ENCODE results near the gene ST6GALNAC3.

The ST6GALNAC3 gene

DNA sequence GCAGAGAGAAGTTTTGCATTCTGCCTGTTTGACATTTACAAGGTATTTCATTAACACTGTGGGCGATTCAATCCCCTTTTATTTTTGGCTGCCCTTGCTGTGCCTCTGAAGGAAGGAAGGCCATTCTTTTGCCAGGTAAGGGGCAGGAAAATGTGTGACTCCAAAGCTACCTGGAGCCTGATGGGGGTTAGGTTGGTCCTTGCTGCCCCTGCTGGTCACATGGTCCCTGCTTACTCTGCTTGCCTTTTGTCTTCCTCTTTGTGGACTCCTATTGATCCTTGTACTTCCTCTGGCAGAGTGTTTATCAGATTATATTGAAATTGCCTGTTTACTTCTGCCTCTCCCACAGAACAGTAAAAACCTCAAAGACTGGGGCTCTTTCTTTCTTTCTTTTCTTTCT lies 65.7 kb downstream of the ST6GALNAC3 start:
- in situ Hi-C loops (cut with HindIII; ENCODE audit: low sequenced_read_pairs) = no loop called here

DNA sequence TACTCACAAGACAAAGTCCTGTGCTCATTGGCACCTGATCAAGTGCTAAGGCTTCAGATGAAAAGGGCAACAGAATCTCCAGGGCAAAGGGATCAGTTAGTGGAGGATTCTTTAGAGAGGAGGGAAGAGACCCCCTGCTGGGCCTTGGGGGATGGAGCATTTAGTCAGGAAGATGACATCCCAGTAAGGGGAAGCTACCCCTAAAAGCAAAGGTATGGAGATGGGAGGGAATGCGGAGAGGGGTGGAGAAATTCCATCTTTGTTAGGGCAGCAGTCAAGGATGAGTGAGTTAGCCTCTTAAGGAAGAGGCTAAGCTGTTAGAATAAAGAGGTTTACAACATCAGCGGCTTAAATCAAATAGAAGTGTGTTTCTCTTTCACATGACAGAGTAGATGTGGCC lies 67.4 kb downstream of the ST6GALNAC3 start:
- in situ Hi-C loops (cut with HindIII; ENCODE audit: low sequenced_read_pairs) = no loop called here

DNA sequence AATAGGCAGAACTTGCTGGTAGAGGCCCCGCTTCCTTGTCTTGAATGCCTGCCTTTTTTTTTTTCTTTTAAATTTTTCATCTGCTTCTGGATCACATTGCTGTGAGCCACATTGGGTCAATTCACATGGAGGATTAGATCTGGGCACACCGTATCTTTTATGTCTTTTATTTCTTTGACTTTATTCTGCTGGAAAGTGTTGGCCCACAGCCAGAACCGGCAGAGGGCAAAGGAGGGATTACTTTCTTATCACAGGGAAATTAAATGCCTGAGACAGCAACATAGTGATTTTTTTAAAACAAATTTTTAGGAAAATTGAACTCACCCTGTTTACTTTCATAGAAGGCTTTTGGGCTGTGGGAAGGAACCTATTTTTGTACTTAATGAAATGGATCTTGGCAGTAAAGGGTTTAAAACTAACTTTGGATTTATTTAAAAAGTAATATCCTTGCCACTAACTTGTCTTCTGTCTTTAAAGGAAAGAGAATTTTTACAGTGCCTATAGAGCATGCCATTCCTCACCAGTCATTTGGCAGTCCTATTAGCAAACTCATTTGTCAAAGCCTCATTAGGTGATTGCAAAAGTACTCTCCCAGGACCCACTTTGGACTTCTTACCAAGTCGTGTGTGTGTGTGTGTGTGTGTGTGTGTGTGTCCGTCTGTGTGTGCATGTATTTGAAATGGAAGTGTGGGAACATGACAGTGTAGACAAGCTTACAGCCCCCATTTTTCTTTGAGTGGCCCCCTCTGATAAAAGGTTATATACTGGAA lies 68.4 kb downstream of the ST6GALNAC3 start:
- in situ Hi-C loops (cut with HindIII; ENCODE audit: low sequenced_read_pairs) = no loop called here

DNA sequence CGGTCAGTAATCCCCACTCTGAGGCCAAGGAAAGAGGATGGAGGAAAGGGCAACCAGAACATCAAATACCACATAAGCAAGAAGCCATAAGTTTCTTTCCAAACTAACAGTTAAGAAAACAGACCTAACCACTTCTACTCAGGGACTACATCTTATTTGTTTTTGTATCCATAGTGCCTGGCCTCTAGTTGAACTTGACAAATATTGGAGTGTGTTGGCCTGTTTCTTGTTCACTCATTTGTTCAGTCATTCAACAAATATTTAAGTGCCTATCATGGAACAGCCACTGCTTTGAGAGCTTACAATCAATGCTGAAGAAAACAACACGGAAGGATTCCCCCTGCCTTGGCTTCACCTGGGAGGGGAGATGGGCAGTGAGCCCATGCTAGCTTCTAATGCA lies 69.7 kb downstream of the ST6GALNAC3 start:
- in situ Hi-C loops (cut with HindIII; ENCODE audit: low sequenced_read_pairs) = no loop called here

DNA sequence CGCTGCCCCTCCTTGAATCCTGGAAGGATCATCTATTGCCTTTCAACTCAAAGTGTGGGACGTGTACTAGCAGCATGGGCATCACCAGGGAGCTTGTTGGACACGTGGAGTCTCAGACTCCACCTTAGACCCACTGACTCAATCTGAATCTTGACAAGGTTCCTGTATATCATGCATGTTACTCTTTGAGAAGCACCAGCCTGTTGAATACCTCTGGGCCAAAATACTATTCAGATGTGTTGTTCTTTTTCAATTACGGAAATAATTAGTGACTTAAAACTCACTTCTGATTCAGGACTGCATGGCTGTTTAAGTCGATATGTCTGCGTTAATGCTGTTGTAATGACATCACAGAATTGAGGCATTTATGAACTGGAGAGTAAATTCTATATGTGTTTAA lies 70.8 kb downstream of the ST6GALNAC3 start:
- in situ Hi-C loops (cut with HindIII; ENCODE audit: low sequenced_read_pairs) = no loop called here

DNA sequence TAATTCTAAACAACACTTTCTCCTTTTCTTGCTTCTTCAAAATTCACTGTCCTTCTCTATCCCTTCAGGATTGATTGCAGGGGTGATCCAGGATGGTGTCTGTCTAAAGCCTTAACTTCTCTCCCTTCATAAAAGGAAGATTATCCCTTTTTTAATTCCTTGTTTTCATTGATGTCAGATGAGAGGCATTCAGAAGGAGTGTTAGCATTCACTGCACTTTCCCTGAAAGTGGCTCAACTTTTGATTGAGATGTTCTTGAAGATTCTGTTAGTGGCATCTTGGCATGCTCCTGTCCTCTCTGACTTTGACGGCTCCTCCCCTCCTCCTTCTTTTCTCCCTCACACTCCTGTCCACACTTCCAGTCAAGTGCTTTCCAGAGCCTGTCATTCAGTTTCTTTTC lies 71.6 kb downstream of the ST6GALNAC3 start:
- in situ Hi-C loops (cut with HindIII; ENCODE audit: low sequenced_read_pairs) = no loop called here

DNA sequence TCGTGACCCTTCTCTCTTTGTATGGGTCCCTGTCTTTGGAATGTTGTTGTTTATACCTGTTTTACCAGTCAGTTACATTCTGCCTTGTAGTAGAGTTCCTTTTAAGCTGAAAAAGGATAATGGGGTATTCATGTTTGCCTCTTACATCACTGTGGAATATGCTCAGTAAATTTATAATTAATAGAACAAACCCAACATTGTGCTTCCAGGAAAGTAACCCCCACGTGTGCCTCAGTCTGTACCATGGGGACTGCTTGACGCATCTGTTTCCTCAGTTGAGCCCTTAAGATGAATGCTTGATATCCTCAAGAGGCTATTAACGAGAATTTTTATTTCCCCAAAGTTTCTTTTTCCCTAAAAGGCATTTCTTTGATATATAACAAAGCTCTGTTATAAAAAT lies 73.4 kb downstream of the ST6GALNAC3 start:
- in situ Hi-C loops (cut with HindIII; ENCODE audit: low sequenced_read_pairs) = no loop called here

DNA sequence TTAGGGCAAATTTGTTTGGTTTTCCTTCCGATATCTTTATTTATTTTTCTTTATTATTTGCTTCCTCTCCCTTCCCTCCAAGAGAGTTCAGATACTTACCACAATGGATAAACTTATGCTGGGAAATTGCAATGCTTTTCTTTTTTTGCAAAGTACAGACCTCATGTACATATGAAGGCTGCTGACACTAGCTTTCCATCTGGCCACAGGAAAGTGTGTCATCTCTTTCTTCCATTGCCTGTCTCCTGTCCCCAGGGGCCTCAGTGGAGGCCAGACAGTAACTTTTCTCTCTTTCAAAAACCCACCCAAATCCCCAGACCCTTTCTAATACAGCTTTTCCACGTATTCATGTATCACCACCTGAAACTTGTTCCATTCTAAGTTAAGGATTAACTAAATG lies 73.9 kb downstream of the ST6GALNAC3 start:
- in situ Hi-C loops (cut with HindIII; ENCODE audit: low sequenced_read_pairs) = no loop called here

DNA sequence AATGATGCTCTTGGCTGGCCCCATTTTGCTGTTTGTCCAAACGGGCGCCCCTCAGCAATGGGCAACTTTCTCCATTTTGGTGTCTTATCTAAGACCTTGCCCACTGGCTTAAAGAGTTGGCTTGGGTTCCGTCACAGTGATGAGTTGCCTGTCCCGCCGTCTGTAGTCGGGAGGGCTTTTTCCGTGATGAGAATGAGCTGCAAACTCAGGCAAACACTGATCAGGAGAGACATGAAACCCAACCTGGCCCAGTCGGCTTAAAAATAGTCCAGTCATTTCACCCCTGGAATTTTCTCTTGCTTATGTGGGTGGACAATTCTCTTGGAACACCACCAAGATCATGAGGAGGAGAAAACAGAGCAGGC lies 79.3 kb downstream of the ST6GALNAC3 start:
- in situ Hi-C loops (cut with HindIII; ENCODE audit: low sequenced_read_pairs) = no loop called here

DNA sequence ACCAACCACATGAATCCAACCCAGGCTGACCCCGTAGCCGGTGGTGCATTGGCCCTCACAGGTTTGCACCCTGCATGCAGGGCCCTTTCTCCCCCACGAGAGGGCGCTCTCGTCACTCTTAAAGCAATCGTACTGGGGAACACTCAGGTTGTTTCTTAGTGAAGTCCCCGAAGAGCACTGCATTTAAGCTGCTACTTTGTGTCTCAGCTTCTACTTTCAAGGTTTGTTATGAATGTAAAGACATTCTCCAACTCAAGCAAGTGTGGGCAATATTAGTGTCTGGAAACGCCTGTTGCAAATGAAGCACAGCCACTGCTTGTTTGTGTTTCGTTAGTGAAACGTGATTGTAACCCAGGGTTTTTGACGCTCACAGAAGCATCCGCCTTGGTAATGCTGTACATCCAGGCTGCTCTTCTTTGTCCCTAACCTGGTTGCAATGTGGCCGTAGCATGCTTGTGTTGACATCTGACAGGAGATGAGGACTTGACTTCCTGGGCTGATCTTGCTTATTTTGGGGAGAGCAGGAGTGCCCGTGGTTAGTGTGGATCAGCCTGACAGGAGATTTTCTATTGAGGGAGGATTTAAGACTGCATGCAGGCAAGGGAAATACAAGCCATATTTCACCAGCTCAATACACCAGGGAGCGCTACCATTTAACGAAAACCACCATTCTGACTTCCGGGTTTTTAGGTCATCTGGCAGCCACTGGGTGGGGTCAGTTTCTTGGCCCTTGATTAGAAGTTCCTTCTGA lies 79.8 kb downstream of the ST6GALNAC3 start:
- in situ Hi-C loops (cut with HindIII; ENCODE audit: low sequenced_read_pairs) = no loop called here

DNA sequence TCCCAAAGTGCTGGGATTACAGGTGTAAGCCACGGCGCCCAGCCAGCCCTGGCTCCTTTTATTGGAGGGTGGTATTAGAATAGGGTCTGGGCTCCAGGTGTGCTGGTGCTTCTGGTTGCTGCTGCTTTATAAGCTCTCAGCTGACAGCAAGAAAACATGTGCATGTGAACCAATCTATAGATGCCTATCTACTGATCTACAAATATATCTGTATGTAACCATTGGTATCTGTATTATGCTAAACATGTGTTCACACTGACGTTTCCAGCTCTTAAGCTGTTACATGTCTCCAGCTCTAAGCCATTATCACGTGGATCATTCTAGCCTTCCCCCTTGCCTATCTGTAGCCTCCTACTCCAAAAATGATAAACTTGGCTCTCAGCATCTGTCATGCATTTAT lies 82.4 kb downstream of the ST6GALNAC3 start:
- in situ Hi-C loops (cut with HindIII; ENCODE audit: low sequenced_read_pairs) = no loop called here

DNA sequence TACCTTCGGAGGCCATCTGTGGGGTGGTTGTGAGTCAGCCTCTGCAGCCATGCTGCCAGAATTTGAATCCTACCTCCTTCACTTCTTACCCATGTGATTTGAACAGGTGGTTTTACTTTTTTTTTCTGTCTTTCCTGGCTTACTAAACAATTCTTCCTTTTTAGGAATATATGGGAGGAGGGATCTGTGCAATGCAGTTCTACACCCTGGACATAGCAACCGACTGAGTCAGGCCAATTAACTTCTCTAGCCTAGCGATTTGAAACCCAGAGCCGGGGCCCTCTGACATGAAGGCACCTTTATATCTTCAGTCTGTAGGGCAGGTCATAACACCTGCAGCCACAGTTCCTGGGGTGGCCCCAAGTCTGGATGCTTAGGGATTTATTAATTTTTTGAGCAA lies 83.6 kb downstream of the ST6GALNAC3 start:
- in situ Hi-C loops (cut with HindIII; ENCODE audit: low sequenced_read_pairs) = no loop called here

DNA sequence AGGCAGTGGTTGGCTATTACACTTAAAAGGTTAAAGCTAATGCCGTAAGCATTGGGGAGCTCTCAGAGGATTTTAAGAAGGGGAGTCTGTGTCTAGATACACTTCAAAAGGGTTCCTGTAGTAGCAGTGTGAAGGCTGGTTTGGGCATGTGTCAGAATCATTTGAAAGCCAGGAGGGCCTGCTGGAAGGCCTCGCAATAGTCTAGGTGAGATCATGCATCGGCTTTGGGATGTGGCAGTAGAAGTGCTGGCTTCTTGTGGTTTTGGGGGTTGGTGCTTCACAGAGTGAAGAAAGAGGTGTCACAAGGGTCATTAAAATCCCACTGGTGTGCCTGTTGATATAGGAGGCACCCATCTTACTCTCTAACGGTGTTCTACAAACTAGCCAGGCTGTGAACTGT lies 85.7 kb downstream of the ST6GALNAC3 start:
- in situ Hi-C loops (cut with HindIII; ENCODE audit: low sequenced_read_pairs) = no loop called here

DNA sequence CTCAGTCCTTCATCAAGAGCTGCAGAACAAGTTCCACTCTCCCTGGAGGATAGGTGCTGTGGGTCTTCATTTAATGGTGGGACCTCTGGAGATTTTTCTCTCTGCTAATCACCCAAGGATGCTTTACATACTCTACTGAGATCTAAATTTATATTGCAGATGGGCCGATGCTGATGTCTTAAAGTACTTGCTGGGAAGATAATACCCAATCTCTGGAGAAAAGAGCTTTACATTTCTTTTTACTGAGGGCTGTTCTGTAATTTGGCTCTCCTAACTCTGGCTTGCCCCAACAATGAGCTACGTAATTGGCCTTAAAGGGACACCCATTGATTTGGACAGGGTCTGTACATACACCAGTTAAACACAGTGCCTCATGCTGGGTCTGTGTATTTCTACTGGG lies 86.9 kb downstream of the ST6GALNAC3 start:
- in situ Hi-C loops (cut with HindIII; ENCODE audit: low sequenced_read_pairs) = no loop called here

DNA sequence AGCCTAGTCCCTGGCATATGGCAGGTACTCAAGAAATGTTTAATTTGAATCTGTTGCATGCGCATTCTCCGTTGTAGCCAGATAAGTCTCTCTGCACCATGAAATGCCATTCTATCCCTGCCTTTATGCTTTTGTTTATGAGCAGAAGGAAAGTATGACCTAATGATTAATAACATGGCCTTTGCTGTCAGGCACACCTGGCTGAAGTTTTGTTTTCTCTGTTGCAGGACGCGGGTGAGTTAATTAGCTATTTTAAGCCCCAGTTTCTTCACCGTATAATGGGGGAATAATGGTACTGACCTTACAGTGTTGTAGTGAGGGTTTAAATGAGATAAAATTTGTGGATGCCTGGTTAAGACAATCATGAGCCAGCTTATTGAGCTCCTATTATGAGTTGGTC lies 87.7 kb downstream of the ST6GALNAC3 start:
- in situ Hi-C loops (cut with HindIII; ENCODE audit: low sequenced_read_pairs) = no loop called here

DNA sequence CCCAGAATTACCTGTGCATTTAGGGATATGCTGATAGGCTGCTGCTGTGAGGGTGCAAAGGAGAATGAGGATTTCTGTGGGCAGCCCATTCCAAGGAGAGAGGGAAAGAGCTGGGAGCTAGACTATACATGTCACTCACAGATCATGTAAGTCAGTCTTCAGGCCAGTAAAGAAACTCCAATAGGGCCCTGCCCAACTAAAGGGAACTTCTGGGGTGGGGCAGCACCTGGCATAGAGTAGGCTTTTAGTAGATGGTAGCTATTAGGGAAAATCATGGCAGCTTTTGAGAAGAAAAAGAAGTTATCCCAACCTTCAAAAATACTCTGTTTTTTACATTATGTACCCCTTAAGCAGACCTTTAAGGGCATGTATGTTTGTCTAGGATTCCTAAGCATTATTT lies 89.6 kb downstream of the ST6GALNAC3 start:
- in situ Hi-C loops (cut with HindIII; ENCODE audit: low sequenced_read_pairs) = no loop called here

DNA sequence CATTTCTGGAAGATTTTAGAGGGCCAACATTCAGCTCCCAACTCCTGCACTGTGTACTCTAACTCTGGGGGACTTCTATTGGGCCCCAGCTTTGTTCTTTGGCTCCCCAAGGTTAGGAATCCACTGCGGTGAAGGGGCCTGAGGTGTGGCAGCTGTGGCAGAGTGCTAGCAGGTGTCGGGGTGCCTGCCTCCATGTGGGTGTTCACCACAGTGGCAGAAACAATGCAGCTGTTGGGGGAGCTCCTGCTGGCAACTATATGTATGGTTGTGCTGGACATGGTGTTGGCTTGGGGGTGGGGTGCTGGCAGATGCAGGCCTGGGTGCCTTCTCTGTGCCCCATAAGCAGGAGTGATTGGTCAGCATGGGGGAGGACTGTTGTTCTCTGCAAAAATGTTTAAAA lies 95.5 kb downstream of the ST6GALNAC3 start:
- in situ Hi-C loops (cut with HindIII; ENCODE audit: low sequenced_read_pairs) = no loop called here

DNA sequence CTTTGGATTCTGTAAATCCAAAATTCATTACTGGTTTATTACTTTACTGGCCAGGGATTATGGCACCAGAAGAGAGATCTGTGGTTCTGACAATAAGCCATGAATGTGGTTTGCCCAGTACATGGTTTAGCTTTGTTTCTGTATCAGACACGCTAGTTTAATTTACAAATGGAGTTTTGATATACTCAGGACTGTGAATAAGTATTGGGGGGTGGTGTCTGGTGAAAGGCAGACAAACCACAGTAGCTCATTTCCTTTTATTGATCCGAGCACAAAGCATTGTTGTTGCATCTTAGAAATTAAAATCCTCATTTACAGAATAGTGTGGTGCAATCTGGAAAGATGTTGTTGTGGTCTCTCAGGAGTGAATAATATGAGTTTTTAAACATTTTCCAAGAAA lies 96.0 kb downstream of the ST6GALNAC3 start:
- in situ Hi-C loops (cut with HindIII; ENCODE audit: low sequenced_read_pairs) = no loop called here

DNA sequence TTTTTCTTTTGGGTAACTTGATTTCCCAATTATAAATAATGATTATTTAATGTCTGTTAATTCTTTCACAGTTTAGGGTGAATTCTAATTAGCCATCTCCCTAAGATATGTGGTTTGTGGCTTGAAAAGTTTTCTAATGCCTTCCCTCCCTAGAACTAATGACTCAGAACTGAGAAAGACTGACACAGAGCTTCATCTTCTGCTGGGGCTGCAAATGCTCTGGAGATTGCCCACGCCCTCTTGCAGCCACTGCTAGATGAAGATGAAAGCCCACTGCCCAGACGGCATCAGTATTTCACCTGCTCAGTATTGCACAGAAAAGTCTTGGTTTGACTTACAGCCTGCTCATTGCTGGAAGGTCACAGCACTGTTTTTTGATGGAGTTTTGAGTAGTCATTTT lies 101.5 kb downstream of the ST6GALNAC3 start:
- in situ Hi-C loops (cut with HindIII; ENCODE audit: low sequenced_read_pairs) = no loop called here

DNA sequence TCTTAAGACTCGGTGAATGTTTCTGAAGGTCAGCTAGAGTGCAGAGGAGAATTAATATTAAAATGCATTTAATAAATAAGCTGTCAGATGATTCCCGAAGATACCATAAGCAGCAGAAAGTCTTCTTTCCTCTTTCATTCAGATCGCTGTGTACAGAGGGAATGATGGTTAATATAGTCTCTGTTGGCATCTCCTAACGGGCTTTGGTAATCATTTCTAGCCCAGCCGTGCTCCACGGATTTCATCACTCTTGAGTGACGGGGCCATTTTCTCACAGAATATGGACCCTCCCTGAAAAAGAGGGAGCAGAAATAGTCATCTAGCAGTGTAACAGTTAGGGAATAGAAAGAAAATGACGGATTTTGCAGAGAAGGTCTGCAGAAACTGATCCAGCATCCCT lies 103.1 kb downstream of the ST6GALNAC3 start:
- in situ Hi-C loops (cut with HindIII; ENCODE audit: low sequenced_read_pairs) = no loop called here

DNA sequence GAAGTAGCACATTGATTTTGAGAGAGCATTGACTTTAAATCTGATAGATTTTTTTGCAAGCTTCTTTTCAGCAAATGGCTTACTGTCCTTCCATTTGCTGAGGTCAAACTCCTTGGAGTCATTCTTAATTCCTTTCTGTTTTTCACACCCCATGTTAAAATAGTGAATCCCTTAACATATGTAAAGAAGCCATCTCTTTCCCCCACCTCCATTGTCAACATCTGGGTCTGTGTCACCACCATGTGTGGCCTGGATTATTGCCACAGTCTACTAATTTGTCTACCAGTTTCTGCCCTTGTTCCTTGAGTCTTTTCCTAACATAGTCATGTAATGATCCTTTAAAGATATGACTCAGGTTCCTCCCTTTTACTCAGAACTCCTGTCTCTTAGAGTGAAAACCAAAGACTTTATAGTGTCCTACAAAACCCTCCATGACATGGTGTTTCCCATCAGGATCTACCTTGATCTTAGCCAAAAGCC lies 104.7 kb downstream of the ST6GALNAC3 start:
- in situ Hi-C loops (cut with HindIII; ENCODE audit: low sequenced_read_pairs) = no loop called here

DNA sequence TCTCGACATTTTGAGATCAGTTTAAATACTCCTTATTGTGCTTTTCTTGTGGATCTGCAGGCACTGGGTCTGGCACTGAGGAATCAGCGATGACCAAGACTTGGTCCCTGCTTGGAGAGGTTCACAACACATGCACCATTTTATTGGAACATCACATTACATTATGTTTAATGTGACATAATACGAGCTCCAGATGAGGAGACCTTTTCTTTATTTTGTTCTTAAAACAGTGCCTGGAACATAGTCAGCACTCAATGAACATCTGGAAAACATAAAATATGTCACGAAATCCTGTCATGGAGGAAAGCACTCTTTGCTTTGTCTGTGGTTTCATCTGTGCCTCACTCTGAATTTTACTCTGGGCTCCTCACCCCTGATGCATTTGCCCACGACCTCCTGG lies 110.7 kb downstream of the ST6GALNAC3 start:
- in situ Hi-C loops (cut with HindIII; ENCODE audit: low sequenced_read_pairs) = no loop called here
